CD4-positive, alpha-beta T cell (primary cell): ENCODE data around the gene PRDM16. TPM values are rescaled to one million over a fixed set of nuclear protein-coding genes. Genes with fewer than 3 reads are reported as not detected.

ENCODE experiments used
- ATAC-seq: fragments of 200-7000 bp; cut with Tn5 transposase; one replicate; pipeline ENCODE4 v1.10.0; 2022; ENCODE audit warnings: mild to moderate bottlenecking; ENCODE audit not compliant: poor library complexity
- CTCF ChIA-PET: fragments of 350-600 bp; sonication (Branson Sonifier 250); formaldehyde crosslinking; loops from one replicate; lab custom pipeline; 2021; ENCODE audit warnings: antibody characterized with exemption, inconsistent platforms; lab: Charles Lee
- POLR2A ChIA-PET: fragments of 350-600 bp; sonication (Branson Sonifier 250); formaldehyde crosslinking; loops from one replicate; lab custom pipeline; 2021; ENCODE audit warnings: antibody characterized with exemption, inconsistent platforms; lab: Charles Lee
- DNase-seq, 14 experiments: peaks; one replicate each; pipeline ENCODE4 v3.0.0-alpha.2; 2013 to 2020; ENCODE audit warnings: mixed read lengths in 2 of 14
- H3K27ac ChIP-seq, 2 donors: one replicate each; pipeline versions ENCODE4 v1.5.1 to v1.7.0; 2013; ENCODE audit warnings: low read length in 2 of 2, low read depth in 1 of 2, mild to moderate bottlenecking in 1 of 2
- H3K27me3 ChIP-seq, 2 experiments: 1 replicate in 1 of 2; 2 replicates in 1 of 2; pipeline versions ENCODE4 v1.6.1 to v1.7.0; 2013; ENCODE audit warnings: low read length in 2 of 2, control low read depth in 1 of 2, mild to moderate bottlenecking in 1 of 2, moderate library complexity in 1 of 2; ENCODE audit not compliant: insufficient read depth in 2 of 2, control insufficient read depth in 1 of 2
- H3K36me3 ChIP-seq: one replicate; pipeline ENCODE4 v1.6.1; 2013; ENCODE audit warnings: low read length, control low read depth; ENCODE audit not compliant: insufficient read depth
- H3K4me1 ChIP-seq: one replicate; pipeline ENCODE4 v1.6.1; 2013; ENCODE audit warnings: low read length, control low read depth; ENCODE audit not compliant: insufficient read depth
- H3K4me3 ChIP-seq: one replicate; pipeline ENCODE4 v1.5.1; 2013; ENCODE audit warnings: mild to moderate bottlenecking, low read length, moderate library complexity
- H3K9me3 ChIP-seq, 2 experiments: 1 replicate in 1 of 2; 2 replicates in 1 of 2; pipeline versions ENCODE4 v1.6.1 to v1.7.0; 2013; ENCODE audit warnings: low read length in 2 of 2, mild to moderate bottlenecking in 2 of 2, control low read depth in 1 of 2, moderate library complexity in 1 of 2; ENCODE audit not compliant: control insufficient read depth in 1 of 2, insufficient read depth in 1 of 2
- H3K27ac Mint-ChIP-seq: one replicate; pipeline ENCODE4 v1.8.0; 2020; ENCODE audit warnings: mixed read lengths
- H3K27me3 Mint-ChIP-seq: one replicate; pipeline ENCODE4 v1.8.0; 2021; ENCODE audit warnings: mixed read lengths
- H3K36me3 Mint-ChIP-seq: one replicate; pipeline ENCODE4 v1.8.0; 2021; ENCODE audit warnings: low read depth, mixed read lengths
- H3K4me1 Mint-ChIP-seq: one replicate; pipeline ENCODE4 v1.8.0; 2021; ENCODE audit warnings: low read depth, mixed read lengths
- H3K4me3 Mint-ChIP-seq: one replicate; pipeline ENCODE4 v1.8.0; 2020; ENCODE audit warnings: mild to moderate bottlenecking, mixed read lengths
- H3K9me3 Mint-ChIP-seq: one replicate; pipeline ENCODE4 v1.8.0; 2020; ENCODE audit warnings: mixed read lengths
- CTCF ChIP-seq: fragments of 200-600 bp; IDR thresholded peaks from one replicate; pipeline ENCODE4 v1.8.0; 2022; ENCODE audit warnings: antibody characterized with exemption, mild to moderate bottlenecking
- intact Hi-C, 2 experiments: fragments of 100-400 bp; cut with DNase I in 1 of 2; cut with micrococcal nuclease in 1 of 2; formaldehyde crosslinking; loops; one replicate each; pipeline versions ENCODE4 v1.15.1 to v1.9.0; 2023 to 2025; cut with DNase I, micrococcal nuclease
- total RNA-seq, 174 experiments: library from RNA in 2 of 174; stranded (reverse) in 2 of 174; gene quantifications; one replicate each; pipeline ENCODE4 v1.2.3 and lab custom pipeline; 2021 to 2026

PRDM16 gene
- total RNA-seq, 2 experiments from 2014 or later = not detected

DNA sequence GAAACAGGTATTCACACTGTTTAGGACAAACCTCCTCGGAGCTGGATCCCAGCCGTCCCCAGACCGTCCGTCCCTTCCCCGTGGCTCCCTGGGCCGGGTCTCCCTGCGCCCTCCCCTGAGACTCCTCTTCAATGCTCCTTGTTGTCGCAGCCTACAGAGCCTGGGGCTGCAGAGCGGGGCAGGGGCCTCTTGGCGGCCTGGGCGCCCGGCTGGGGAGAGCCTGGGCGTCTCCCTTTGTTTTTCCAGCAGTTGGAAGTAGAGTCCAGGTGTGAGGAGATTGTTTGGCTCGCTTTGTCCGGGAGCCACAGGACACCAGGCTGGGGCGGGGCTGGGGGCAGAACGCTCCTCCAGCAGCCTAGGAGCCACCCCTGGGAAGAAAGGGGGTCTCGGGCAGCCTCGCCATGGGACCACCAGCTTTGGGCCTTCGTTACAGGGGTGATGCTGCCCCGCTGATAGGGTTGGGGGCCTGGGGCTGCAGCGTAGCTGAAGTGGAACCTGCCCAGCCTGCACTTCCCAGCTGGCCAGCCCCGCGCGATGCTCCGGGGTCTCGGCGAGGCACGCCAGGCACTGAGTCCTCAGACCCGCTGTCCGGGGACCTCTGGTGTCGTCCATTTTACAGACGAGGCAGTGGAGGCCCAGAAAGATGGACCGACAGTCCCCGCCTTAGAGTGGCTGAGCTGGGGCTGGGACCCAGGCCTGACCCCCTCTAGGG is 66.9 kb downstream of the PRDM16 start:
- Histone ChIP-seq H3K27ac (no peak overlapping the region), H3K27me3 (no peaks in the 10 kb centered on the region), H3K4me3 (no peak overlapping the region), H3K9me3 (no peaks in the 10 kb centered on the region), H3K4me1 (no peaks in the 10 kb centered on the region), H3K36me3 (no peaks in the 10 kb centered on the region)
- no peaks in the 10 kb centered on the region for H3K36me3 Mint-ChIP-seq
- H3K27ac Mint-ChIP-seq = no peak overlapping the region
- intact Hi-C loops = no loop called here
- no peak for TF ChIP-seq CTCF
- CTCF ChIA-PET = no interaction called here
- POLR2A ChIA-PET = no interaction called here
- H3K27me3 Mint-ChIP-seq = no peaks in the 10 kb centered on the region
- H3K4me3 Mint-ChIP-seq = no peak overlapping the region
- no peaks in the 10 kb centered on the region for H3K4me1 Mint-ChIP-seq
- no peaks in the 10 kb centered on the region for H3K9me3 Mint-ChIP-seq
- ATAC-seq (no peak), DNase-seq (no peak)

DNA sequence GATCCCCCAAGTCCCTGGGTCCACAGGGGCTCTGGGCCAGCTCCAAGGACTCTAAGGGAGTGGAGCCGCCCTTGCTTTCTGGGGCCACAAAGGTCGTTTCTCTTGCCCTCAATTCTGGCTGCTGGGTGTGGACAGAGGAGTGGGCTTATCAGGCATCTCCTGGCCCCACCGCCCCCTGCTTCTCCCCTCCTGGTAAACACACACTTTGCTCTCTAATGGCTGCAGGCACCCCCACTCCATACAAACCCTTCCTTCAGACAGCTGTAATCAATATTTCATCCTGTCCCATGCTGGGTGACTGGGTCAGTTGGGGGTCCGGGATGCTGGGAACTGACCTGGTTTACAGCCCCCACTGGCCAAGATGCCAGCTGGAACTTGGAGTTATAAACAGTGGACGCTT is 67.5 kb downstream of the PRDM16 start:
- no peak for TF ChIP-seq CTCF
- H3K9me3 Mint-ChIP-seq = no peaks in the 10 kb centered on the region
- no peak overlapping the region for H3K4me3 Mint-ChIP-seq
- no peaks in the 10 kb centered on the region for H3K4me1 ChIP-seq
- no peaks in the 10 kb centered on the region for H3K4me1 Mint-ChIP-seq
- ATAC-seq (no peak), DNase-seq (no peak)
- H3K27me3 ChIP-seq = no peaks in the 10 kb centered on the region
- no peaks in the 10 kb centered on the region for H3K36me3 ChIP-seq
- no peak overlapping the region for H3K27ac ChIP-seq
- no peak overlapping the region for H3K27ac Mint-ChIP-seq
- no peaks in the 10 kb centered on the region for H3K27me3 Mint-ChIP-seq
- ChIA-PET CTCF (no interaction called here), POLR2A (no interaction called here)
- intact Hi-C loops = no loop called here
- H3K36me3 Mint-ChIP-seq = no peaks in the 10 kb centered on the region
- H3K9me3 ChIP-seq = no peaks in the 10 kb centered on the region
- H3K4me3 ChIP-seq = no peak overlapping the region

GRCh38 chr1:3137111-3138100 is 68.4 kb downstream of the PRDM16 start:
- POLR2A ChIA-PET = no interaction called here
- CTCF ChIA-PET = no interaction called here
- Histone ChIP-seq H3K27me3 (no peaks in the 10 kb centered on the region), H3K9me3 (peaks cover 0 to 3% of the 10 kb centered on the region in 2 experiments), H3K4me3 (no peak overlapping the region), H3K36me3 (no peaks in the 10 kb centered on the region), H3K27ac (no peak overlapping the region), H3K4me1 (no peaks in the 10 kb centered on the region)
- DNase-seq (no peak), ATAC-seq (no peak)
- Mint-ChIP-seq H3K4me3 (no peak overlapping the region), H3K36me3 (no peaks in the 10 kb centered on the region), H3K4me1 (no peaks in the 10 kb centered on the region), H3K27ac (no peak overlapping the region), H3K27me3 (no peaks in the 10 kb centered on the region), H3K9me3 (no peaks in the 10 kb centered on the region)
- intact Hi-C loops = no loop called here
- TF ChIP-seq CTCF = no peak
